Osteocyte (in vitro differentiated cells): ENCODE measurements around the gene PDLIM5. TPM values are rescaled to one million over a fixed set of nuclear protein-coding genes. Genes with fewer than 3 reads are reported as not detected.

Source experiments
- DNase-seq: peaks from one replicate; pipeline ENCODE4 v3.0.0; 2021; ENCODE audit warnings: mixed read lengths; ENCODE audit not compliant: unreplicated experiment; ENCODE audit errors: extremely low spot score
- H3K27ac Mint-ChIP-seq: one replicate; pipeline ENCODE4 v1.8.0; 2021; ENCODE audit warnings: mild to moderate bottlenecking, mixed read lengths; ENCODE audit not compliant: unreplicated experiment
- H3K27me3 Mint-ChIP-seq: one replicate; pipeline ENCODE4 v1.8.0; 2021; ENCODE audit warnings: mixed read lengths; ENCODE audit not compliant: unreplicated experiment
- H3K36me3 Mint-ChIP-seq: one replicate; pipeline ENCODE4 v1.8.0; 2021; ENCODE audit warnings: mixed read lengths; ENCODE audit not compliant: unreplicated experiment
- H3K4me1 Mint-ChIP-seq: one replicate; pipeline ENCODE4 v1.8.0; 2021; ENCODE audit warnings: mixed read lengths; ENCODE audit not compliant: unreplicated experiment
- H3K4me3 Mint-ChIP-seq: one replicate; pipeline ENCODE4 v1.8.0; 2021; ENCODE audit warnings: mild to moderate bottlenecking, moderate library complexity, mixed read lengths; ENCODE audit not compliant: unreplicated experiment
- H3K9me3 Mint-ChIP-seq: one replicate; pipeline ENCODE4 v1.8.0; 2021; ENCODE audit warnings: mixed read lengths; ENCODE audit not compliant: unreplicated experiment
- CTCF ChIP-seq: fragments of 200-600 bp; sonication (generic); IDR thresholded peaks from 2 replicates; pipeline ENCODE4 v1.5.0; 2021; ENCODE audit warnings: antibody characterized with exemption, mild to moderate bottlenecking, moderate library complexity
- total RNA-seq: library from RNA; stranded (reverse); gene quantifications from 2 replicates; pipeline ENCODE4 v1.2.1, GENCODE V29; 2021

PDLIM5 gene
- total RNA-seq, 1 donor from 2014 or later, result 324 TPM

- no peaks in the 10 kb centered on the region for H3K27me3 Mint-ChIP-seq
- no peak for TF ChIP-seq CTCF
- H3K4me3 Mint-ChIP-seq, result no peak overlapping the region
- H3K36me3 Mint-ChIP-seq, result no peaks in the 10 kb centered on the region
- H3K4me1 Mint-ChIP-seq, result peaks cover 30% of the 10 kb centered on the region
- H3K27ac Mint-ChIP-seq, result no peak overlapping the region
- DNase-seq, result no peak
- H3K9me3 Mint-ChIP-seq, result peaks cover 16% of the 10 kb centered on the region
Measured at GRCh38 chr4:94416335-94416734, 35.4 kb upstream of the PDLIM5 start.

GRCh38 chr4:94416981-94417380 lies 34.8 kb upstream of the PDLIM5 start:
- Mint-ChIP-seq H3K27ac (no peak overlapping the region), H3K27me3 (no peaks in the 10 kb centered on the region), H3K4me3 (no peak overlapping the region), H3K36me3 (no peaks in the 10 kb centered on the region), H3K4me1 (peaks cover 23% of the 10 kb centered on the region), H3K9me3 (peaks cover 16% of the 10 kb centered on the region)
- no peak for TF ChIP-seq CTCF
- DNase-seq, result no peak

- H3K9me3 Mint-ChIP-seq, result peaks cover 40% of the 10 kb centered on the region
- peaks cover 11% of the 10 kb centered on the region for H3K36me3 Mint-ChIP-seq
- no peaks in the 10 kb centered on the region for H3K4me1 Mint-ChIP-seq
- no peak overlapping the region for H3K27ac Mint-ChIP-seq
- no peak for DNase-seq
- no peak for TF ChIP-seq CTCF
- H3K27me3 Mint-ChIP-seq, result no peaks in the 10 kb centered on the region
- no peak overlapping the region for H3K4me3 Mint-ChIP-seq
Measured at GRCh38 chr4:94419549-94419948, 32.2 kb upstream of the PDLIM5 start.

- Mint-ChIP-seq H3K27ac (no peak overlapping the region), H3K9me3 (peaks cover 44% of the 10 kb centered on the region), H3K4me1 (no peaks in the 10 kb centered on the region), H3K36me3 (peaks cover 15% of the 10 kb centered on the region), H3K4me3 (no peak overlapping the region), H3K27me3 (no peaks in the 10 kb centered on the region)
- no peak for TF ChIP-seq CTCF
- DNase-seq, result no peak
Measured at GRCh38 chr4:94419956-94420355, 31.8 kb upstream of the PDLIM5 start.

- H3K9me3 Mint-ChIP-seq, result peaks cover 45% of the 10 kb centered on the region
- no peak overlapping the region for H3K27ac Mint-ChIP-seq
- TF ChIP-seq CTCF, result no peak
- H3K4me1 Mint-ChIP-seq, result no peaks in the 10 kb centered on the region
- no peak for DNase-seq
- peaks cover 16% of the 10 kb centered on the region for H3K36me3 Mint-ChIP-seq
- H3K4me3 Mint-ChIP-seq, result no peak overlapping the region
- H3K27me3 Mint-ChIP-seq, result no peaks in the 10 kb centered on the region
Measured at GRCh38 chr4:94420356-94420755, 31.4 kb upstream of the PDLIM5 start.
